ENCODE measurements around the gene PCOLCE2.

DNA sequence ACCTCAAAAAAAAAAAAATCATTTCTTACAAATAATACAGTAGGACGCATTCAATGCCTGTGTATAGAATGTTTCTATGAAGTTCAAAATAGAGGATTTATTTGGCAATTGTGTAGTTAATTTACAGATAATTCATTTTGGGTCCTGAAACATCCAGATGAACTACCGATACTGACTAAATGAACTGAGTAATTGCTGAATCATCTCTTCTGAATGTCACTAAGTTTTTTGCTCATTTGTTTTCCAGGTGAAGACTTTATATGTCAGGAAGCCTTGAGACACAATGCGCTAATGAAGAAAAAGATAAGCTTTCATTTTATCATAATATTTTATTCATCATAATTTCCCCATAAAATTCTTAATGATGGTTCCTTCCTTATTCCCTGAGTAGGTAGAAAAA lies 39.7 kb downstream of the PCOLCE2 start:
- no peak for TF ChIP-seq CEBPB (IDR thresholded peaks at IDR 0.05)
- TF ChIP-seq, protein P1, sequence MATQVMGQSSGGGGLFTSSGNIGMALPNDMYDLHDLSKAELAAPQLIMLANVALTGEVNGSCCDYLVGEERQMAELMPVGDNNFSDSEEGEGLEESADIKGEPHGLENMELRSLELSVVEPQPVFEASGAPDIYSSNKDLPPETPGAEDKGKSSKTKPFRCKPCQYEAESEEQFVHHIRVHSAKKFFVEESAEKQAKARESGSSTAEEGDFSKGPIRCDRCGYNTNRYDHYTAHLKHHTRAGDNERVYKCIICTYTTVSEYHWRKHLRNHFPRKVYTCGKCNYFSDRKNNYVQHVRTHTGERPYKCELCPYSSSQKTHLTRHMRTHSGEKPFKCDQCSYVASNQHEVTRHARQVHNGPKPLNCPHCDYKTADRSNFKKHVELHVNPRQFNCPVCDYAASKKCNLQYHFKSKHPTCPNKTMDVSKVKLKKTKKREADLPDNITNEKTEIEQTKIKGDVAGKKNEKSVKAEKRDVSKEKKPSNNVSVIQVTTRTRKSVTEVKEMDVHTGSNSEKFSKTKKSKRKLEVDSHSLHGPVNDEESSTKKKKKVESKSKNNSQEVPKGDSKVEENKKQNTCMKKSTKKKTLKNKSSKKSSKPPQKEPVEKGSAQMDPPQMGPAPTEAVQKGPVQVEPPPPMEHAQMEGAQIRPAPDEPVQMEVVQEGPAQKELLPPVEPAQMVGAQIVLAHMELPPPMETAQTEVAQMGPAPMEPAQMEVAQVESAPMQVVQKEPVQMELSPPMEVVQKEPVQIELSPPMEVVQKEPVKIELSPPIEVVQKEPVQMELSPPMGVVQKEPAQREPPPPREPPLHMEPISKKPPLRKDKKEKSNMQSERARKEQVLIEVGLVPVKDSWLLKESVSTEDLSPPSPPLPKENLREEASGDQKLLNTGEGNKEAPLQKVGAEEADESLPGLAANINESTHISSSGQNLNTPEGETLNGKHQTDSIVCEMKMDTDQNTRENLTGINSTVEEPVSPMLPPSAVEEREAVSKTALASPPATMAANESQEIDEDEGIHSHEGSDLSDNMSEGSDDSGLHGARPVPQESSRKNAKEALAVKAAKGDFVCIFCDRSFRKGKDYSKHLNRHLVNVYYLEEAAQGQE (IDR thresholded peaks at IDR 0.05; ENCODE audit: low read depth): no peak
